GM19025 (cell line): Measurements from ENCODE around the gene RETREG1.

Experiments
- ATAC-seq: cut with Tn5 transposase; IDR thresholded peaks from one replicate; pipeline ENCODE4 v1.9.1; 2021; ENCODE audit warnings: mild to moderate bottlenecking, low read depth, moderate library complexity; ENCODE audit not compliant: unreplicated experiment

The RETREG1 gene

DNA sequence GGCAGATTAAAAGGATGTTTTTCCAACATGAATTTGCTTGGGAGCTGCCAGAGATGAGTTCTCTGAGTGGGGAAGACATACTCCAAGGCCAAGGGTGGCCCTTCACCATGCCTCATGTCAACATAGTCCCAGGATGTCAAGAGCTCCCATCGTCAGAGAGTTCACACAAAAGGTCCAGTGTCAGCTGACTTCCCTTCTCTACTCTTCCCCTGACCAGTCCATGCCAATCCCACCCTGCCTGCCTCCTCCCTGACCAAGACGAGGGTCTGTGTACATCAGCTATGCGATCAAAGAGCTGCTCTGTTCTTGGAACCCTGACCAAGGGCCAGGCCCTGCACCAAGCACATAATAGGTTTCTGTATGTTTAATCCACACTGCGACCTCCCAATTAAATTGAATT, 80.0 kb downstream of the RETREG1 start:
- ATAC-seq = no peak

DNA sequence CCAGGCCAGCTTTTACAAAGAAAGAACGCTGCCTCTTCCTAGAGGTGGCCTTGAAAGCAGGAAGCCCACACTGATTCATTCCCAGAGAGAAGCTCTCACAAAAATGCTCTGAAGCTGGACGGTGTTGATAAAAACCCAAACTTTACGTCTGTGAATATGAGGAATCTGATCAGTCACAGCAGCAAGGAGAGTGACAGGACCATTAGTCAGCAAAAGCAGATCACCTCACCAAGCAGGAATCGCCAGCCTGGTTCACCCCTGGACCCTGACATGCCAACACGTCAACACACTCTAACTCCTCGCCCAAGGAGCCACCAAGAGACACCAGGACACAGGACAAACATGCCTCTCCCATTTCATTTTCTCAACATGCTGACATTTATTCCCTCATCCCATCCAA, 80.6 kb downstream of the RETREG1 start:
- ATAC-seq = no peak

DNA sequence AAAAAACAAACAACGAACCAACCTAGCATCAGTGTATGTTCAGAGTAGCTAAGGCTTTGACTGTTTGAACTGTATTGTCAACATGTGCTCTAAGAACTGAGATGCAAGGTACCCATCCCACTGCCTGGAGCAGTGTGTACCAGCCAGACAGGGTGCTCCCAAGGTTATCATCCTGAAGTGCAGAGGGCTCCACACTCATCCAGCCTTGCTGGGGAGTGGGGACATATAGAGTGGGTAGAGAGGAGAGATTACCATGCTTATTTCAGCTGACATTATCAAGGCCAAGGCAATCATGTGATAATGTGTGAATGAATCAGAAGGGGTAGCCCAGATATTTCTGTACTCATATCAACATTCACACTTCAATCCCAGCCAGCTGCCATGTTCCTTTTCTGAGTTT, 82.5 kb downstream of the RETREG1 start:
- ATAC-seq = no peak

DNA sequence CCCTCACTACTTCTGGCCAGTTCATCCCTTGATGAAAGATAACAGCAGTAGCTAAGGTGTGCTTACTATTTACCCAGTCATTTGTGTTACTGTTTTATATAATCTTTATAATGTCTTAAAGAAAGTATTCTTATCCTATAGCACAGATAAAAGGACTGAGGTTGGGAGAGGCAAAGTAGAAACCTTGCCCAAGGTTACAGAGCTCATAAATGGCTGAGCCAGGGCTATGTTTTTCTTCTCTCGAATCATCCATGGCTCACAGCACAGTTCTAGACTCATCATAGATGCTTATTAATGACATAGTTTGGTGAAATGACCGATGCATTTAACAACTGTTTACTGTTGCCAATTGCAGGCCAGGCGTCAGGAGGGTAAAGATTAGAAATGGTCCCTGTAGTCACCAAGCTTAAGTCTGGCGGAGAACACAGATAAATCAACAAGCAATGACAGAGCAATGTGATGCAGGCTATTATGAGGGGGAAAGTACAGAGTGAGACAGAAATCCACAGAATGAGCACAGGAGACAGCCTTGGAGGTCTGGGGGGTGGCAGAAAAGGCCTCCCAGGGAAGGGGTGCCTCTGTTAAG, 85.6 kb downstream of the RETREG1 start:
- no peak for ATAC-seq

DNA sequence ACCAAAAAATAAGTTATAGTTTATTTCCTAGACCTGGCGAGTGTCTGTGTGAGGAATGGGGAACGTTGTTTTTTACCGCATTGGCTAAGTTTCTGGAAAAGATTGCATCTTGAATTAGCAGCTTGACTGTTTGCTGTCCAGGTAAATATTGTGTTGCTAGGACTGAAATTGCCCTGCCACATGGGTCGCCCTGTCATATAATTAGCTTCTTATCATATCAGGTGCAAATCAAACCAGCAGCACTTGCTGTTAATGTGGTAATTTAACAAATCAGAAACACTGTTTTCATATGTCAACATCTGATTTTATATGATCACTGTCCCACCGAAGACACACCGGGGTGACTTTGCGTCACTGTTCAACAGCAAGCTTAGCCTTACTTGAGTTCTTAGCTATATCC, 87.5 kb downstream of the RETREG1 start:
- ATAC-seq = no peak

DNA sequence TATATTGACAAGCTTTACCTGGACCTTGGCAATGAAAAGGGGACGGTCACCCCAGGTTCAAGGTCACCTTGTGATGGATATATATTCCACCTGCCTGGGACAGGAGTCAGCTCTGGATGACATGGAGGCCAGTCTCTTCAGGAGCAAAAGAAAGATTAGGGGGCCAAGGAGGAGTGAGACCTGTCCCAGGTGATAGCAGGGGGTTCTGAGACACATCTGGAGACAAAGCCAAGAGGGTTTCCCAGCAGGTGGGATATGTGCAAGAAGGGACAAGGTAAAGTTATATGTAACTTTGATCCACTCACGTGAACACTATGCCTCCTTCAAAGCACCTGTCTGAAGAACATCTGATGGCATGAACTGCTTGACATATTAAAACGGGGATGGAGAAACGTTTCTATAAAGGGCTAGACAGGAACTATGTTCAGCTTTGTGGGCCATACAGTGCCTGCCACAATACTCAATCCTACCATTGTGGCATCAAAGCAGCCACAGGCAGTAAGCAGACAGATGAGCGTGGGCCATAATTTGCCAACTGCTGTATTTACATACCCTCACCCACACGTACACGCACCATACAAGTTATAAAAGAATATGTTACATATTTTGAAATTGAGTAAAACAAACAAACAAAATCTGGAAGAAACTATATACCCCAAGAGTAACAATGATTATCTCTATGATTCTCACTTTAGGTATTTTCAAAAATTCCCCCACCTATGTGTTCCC, 88.3 kb downstream of the RETREG1 start:
- no peak for ATAC-seq

DNA sequence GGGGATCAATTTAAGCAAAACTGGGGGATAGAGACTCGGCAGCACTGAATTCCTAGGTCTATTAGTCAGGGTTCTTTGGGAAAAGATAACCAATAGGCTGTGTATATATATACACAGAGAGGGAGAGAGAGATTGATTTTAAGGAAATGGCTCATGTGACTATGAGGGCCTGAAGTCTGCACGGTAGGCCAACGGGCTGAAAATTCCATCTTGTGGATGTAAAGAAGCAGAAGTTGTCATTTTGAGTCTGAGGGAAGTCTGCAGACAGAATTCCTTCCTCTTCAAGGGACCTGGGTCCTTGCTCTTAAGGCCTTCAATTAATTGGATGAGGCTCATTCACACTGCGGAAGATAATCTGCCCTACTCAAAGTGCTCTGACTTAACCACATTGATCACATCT, 91.1 kb downstream of the RETREG1 start:
- no peak for ATAC-seq

GRCh38 chr5:16524286-16524685, 92.5 kb downstream of the RETREG1 start:
- ATAC-seq = no peak

GRCh38 chr5:16521521-16522483, 95.0 kb downstream of the RETREG1 start:
- ATAC-seq = no peak

GRCh38 chr5:16520841-16521240, 96.0 kb downstream of the RETREG1 start:
- ATAC-seq = no peak

DNA sequence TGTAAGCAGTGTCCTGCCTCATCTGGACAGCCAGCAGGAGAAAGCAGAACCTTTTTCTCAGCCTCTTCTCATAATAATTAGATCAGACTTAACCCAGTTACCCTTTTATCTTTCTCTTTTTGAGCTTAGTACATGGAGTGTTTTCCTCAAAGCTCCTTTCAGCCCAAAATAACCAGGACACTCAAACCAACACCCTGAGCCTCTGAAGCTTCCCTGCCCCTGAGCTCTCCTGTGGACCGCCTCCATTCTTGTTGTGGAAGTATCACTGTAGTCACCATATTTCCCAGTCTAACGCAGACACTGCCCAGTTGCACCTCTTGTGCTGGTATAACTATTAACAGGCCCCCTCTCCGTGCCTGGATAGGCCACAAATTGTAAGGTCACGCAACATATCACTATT, 97.4 kb downstream of the RETREG1 start:
- no peak for ATAC-seq

DNA sequence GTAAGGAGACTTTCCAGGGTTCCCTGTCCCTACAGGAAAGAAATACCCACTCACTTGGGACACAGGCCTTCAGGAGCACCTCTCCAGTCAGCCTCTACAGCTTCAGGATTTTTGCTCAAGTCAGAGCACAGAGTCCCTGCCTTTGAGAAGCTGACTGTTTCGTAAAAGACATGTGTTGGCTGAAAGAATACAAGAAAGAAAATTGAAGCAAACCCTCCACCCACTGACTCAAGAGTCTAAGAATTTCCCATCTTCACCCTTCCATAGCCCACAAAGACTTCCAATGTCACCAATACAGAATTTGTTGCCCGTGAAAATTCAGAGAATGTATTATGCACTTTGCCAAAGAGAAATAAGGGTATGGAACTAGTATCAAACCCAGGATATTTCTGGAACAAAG, 98.2 kb downstream of the RETREG1 start:
- no peak for ATAC-seq

DNA sequence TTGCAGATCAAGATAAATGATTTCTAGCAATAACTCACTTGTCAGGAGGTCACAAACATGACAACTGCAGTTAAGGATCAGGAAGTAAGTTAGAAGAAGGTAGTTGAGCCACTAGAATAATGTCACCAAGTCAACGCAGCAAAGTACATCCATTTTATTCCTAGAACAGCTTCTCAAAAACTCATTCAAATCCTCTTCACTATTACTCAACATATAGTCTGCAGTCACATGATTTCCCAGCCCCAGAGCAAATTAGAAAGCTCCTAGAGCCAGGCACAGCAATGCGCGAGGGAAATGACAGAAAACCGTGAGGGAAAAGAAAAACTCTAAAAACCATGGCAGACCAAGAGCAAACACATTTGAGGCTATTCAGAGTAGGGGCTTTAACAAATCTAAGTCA, 101.3 kb downstream of the RETREG1 start:
- ATAC-seq = no peak

DNA sequence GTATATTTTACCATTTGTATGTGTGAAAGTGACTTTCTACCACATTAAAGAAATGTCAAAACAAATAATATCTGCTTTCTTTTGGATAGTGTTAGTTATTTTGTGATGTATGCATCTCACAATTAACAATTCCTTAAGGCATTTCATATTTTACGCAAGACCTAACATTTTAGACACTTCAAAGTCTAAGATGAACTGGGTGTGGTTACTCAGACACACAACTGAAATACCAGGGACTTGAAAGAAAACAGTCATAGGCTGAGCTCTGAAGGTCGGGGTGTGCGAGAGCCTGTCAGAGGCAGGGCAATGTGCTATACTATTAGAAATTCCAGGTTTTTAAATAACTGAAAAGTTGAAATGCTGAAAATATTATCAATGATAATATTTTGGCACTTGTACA, 106.7 kb downstream of the RETREG1 start:
- no peak for ATAC-seq

DNA sequence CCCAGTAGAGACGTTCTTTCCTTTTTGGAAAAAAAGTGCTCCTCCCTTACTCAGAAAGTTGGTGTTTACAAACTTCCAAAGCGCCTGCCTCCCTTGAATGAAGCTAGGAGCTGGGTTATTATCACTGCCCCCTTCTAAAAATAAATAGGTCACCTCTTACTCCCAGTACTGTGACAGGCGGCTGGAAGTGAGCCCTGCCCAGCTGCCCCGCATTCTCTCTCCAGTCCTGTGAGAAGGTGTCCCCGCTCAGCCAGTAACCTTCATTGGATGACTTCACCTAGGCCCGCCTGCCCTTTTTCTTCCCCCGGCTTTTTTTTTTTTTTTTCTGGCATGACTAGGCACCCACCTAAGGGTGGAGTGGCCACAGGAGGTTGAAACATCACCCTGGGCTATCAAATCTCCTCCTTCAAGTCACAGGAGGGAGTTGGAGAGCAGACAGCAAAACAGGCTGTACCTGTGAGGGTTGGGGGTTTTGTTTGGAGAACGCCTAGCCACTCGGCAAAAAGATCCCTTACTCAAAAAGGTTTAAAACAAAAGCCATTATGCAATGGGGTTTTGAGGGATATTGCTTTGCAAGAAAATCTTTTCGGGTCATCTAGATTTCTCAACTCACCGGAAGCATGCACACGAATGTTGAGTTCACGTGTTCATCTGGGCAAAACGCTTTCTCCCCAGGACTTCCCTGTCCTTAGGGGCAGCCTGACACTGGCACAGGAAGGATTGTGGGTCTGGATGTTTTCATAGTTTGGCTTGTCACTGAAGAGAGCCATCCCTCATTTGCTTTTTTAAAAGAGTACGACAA, 107.9 kb downstream of the RETREG1 start:
- ATAC-seq = no peak

DNA sequence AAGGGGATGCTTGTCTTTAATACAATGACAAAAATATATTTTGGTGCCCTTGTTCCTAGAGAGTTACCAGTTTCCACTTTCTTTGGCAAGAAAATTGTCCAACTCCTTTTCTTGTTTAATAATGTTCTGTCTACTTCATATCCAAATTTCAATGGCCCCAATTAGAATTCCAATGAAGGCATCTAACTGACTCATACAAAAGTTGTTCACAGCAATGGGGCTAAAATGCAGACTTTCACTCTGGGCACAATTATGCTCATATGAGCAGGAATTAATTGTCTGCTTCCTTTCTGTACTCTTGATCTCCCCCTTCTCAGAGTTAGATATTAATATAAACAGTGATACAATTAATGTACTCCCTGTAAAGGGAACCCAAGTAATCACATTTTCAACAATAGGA, 109.1 kb downstream of the RETREG1 start:
- no peak for ATAC-seq

DNA sequence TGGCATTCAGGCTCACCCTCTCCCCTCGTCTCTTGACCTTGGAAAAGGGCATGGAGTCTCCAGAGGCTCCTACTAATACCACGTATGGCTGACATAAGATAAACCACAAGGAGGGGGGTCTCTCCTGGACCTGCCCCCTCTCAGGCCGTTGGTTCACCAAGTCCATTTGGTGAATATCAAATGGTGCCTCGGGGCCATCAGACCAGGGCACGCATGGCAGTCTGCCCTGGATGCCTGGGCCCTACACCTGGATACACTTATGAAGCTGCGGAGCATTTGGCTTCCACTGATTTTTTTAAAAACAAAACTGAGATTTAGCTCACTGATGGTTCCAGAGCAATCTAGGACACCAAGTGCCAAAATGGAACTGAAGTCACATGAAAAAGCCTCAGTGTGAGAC, 110.9 kb downstream of the RETREG1 start:
- no peak for ATAC-seq

GRCh38 chr5:16505140-16505891, 111.5 kb downstream of the RETREG1 start:
- ATAC-seq = no peak

GRCh38 chr5:16504571-16504970, 112.2 kb downstream of the RETREG1 start:
- ATAC-seq = no peak

- no peak for ATAC-seq
Measured at GRCh38 chr5:16502866-16503265, 113.9 kb downstream of the RETREG1 start.
